B cell (primary cell): ENCODE measurements around the gene HDDC2. TPM values are rescaled to one million over a fixed set of nuclear protein-coding genes. Genes with fewer than 3 reads are reported as not detected.
"Not testable (repeated sequence)": the region's sequence is repeated elsewhere in the genome, so short reads cannot be mapped to it uniquely, and the experiment has no call there.

Source experiments
- ATAC-seq: fragments of 200-7000 bp; cut with Tn5 transposase; one replicate; pipeline ENCODE4 v1.10.0; 2021; ENCODE audit warnings: low read depth, mild to moderate bottlenecking, moderate number of reproducible peaks, moderate library complexity
- CTCF ChIA-PET: fragments of 350-600 bp; sonication (Branson Sonifier 250); formaldehyde crosslinking; loops from one replicate; lab custom pipeline; 2021; ENCODE audit warnings: antibody characterized with exemption, inconsistent platforms; lab: Charles Lee
- POLR2A ChIA-PET: fragments of 350-600 bp; sonication (Branson Sonifier 250); formaldehyde crosslinking; loops from one replicate; lab custom pipeline; 2021; ENCODE audit warnings: antibody characterized with exemption; lab: Charles Lee
- DNase-seq: peaks from one replicate; pipeline ENCODE4 v3.0.0; 2013
- H2AFZ ChIP-seq: 2 replicates; pipeline ENCODE4 v1.6.1; 2012; ENCODE audit warnings: mild to moderate bottlenecking, low read depth, low read length; ENCODE audit not compliant: insufficient read depth, poor library complexity, severe bottlenecking
- H3K27ac ChIP-seq, 2 donors: 1 replicate in 1 of 2; 2 replicates in 1 of 2; pipeline ENCODE4 v1.5.1; 2012 to 2013; ENCODE audit warnings: low read length in 2 of 2, mild to moderate bottlenecking in 2 of 2, moderate library complexity in 1 of 2
- H3K27me3 ChIP-seq, 4 experiments: fragments of 200-600 bp in 1 of 4; sonication (generic) in 1 of 4; replicated peaks in 1 of 4; 1 replicate in 2 of 4; 2 replicates in 2 of 4; pipeline versions ENCODE4 v1.6.1 to v1.7.0; 2013 to 2016; ENCODE audit warnings: low read length in 3 of 4, mild to moderate bottlenecking in 2 of 4, mixed read lengths in 1 of 4, moderate library complexity in 1 of 4; ENCODE audit not compliant: insufficient read depth in 4 of 4, control insufficient read depth in 3 of 4; ENCODE audit errors: control extremely low read depth in 1 of 4
- H3K36me3 ChIP-seq, 2 experiments: replicated peaks in 1 of 2; 1 replicate in 1 of 2; 2 replicates in 1 of 2; pipeline versions ENCODE4 v1.6.1 to v1.7.1; 2013; ENCODE audit warnings: low read length in 1 of 2; ENCODE audit not compliant: insufficient read depth in 2 of 2, control insufficient read depth in 1 of 2; ENCODE audit errors: control extremely low read depth in 1 of 2, extremely low read depth in 1 of 2
- H3K4me1 ChIP-seq, 2 donors: fragments of 200-600 bp in 1 of 2; sonication (generic) in 1 of 2; 1 replicate in 1 of 2; 2 replicates in 1 of 2; pipeline versions ENCODE4 v1.5.1 to v1.6.1; 2013 to 2017; ENCODE audit warnings: low read length in 2 of 2; ENCODE audit not compliant: control insufficient read depth in 2 of 2, insufficient read depth in 2 of 2
- H3K4me2 ChIP-seq: replicated peaks from 2 replicates; pipeline ENCODE3; 2012; ENCODE audit warnings: mild to moderate bottlenecking, low read depth, low read length; ENCODE audit not compliant: poor library complexity, severe bottlenecking
- H3K4me3 ChIP-seq, 5 experiments: fragments of 200-600 bp in 1 of 5; sonication (generic) in 1 of 5; 1 replicate in 3 of 5; 2 replicates in 2 of 5; pipeline versions ENCODE4 v1.5.1 to v1.7.0; 2011 to 2016; ENCODE audit warnings: low read length in 4 of 5, mild to moderate bottlenecking in 4 of 5, low read depth in 2 of 5, control low read depth in 1 of 5, moderate library complexity in 1 of 5; ENCODE audit not compliant: insufficient read depth in 1 of 5; ENCODE audit errors: control extremely low read depth in 1 of 5, extremely low read depth in 1 of 5
- H3K79me2 ChIP-seq: fragments of 200-600 bp; sonication (generic); one replicate; pipeline ENCODE4 v1.6.0; 2016; ENCODE audit warnings: low read length; ENCODE audit not compliant: control insufficient read depth, insufficient read depth
- H3K9ac ChIP-seq: fragments of 200-600 bp; sonication (generic); 2 replicates; pipeline ENCODE4 v1.6.1; 2017; ENCODE audit warnings: mild to moderate bottlenecking, low read length, moderate library complexity
- H3K9me3 ChIP-seq, 3 donors: one replicate each; pipeline versions ENCODE4 v1.6.1 to v1.7.1; 2013; ENCODE audit warnings: low read length in 2 of 3; ENCODE audit not compliant: control insufficient read depth in 2 of 3, insufficient read depth in 1 of 3; ENCODE audit errors: control extremely low read depth in 1 of 3
- H4K20me1 ChIP-seq: 2 replicates; pipeline ENCODE4 v1.6.0; 2012; ENCODE audit warnings: mild to moderate bottlenecking, low read length; ENCODE audit not compliant: insufficient read depth, control insufficient read depth, poor library complexity, severe bottlenecking
- H3K27ac Mint-ChIP-seq: one replicate; pipeline ENCODE4 v1.8.0; 2021; ENCODE audit warnings: mixed read lengths
- H3K27me3 Mint-ChIP-seq: one replicate; pipeline ENCODE4 v1.8.0; 2021; ENCODE audit warnings: mixed read lengths
- H3K4me1 Mint-ChIP-seq: one replicate; pipeline ENCODE4 v1.8.0; 2021; ENCODE audit warnings: mixed read lengths
- H3K4me3 Mint-ChIP-seq: one replicate; pipeline ENCODE4 v1.8.0; 2021; ENCODE audit warnings: mixed read lengths
- H3K9me3 Mint-ChIP-seq: one replicate; pipeline ENCODE4 v1.8.0; 2022; ENCODE audit warnings: mixed read lengths; ENCODE audit not compliant: insufficient read depth
- CTCF ChIP-seq: fragments of 200-600 bp; IDR thresholded peaks from one replicate; pipeline ENCODE4 v1.8.0; 2022; ENCODE audit warnings: antibody characterized with exemption, mild to moderate bottlenecking
- EZH2 ChIP-seq: IDR thresholded peaks from 2 replicates; pipeline ENCODE4 v1.6.1; 2012; ENCODE audit warnings: borderline replicate concordance, low read depth, mild to moderate bottlenecking, moderate library complexity, low read length; ENCODE audit not compliant: insufficient read depth, poor library complexity, severe bottlenecking
- WGBS: methylation state at CpG from one replicate; pipeline ENCODE4 v1.1.5; 2013; ENCODE audit warnings: missing lambda C conversion rate; ENCODE audit not compliant: insufficient coverage; 5-methylcytosine and 5-hydroxymethylcytosine counted together
- intact Hi-C: fragments of 100-400 bp; cut with micrococcal nuclease; formaldehyde crosslinking; loops from one replicate; pipeline ENCODE4 v1.10.0; 2022
- polyA plus RNA-seq: library from polyadenylated mRNA; depleted of rRNA; stranded (reverse); fragments of >200 nt; gene quantifications from 2 replicates; pipeline ENCODE4 v1.2.3, GENCODE V29; 2012
- total RNA-seq, 2 donors: library from RNA; stranded (reverse); fragments of 120-200 nt in 1 of 2; gene quantifications; 1 replicate in 1 of 2; 2 replicates in 1 of 2; pipeline versions ENCODE4 v1.2.3 to v1.2.4, GENCODE V29; 2013 to 2022

HDDC2 gene
- total and polyA plus RNA-seq, 2 donors (not counting 1 experiment from before 2014, with no cell fraction given) = 31.6 to 37.6 TPM

DNA sequence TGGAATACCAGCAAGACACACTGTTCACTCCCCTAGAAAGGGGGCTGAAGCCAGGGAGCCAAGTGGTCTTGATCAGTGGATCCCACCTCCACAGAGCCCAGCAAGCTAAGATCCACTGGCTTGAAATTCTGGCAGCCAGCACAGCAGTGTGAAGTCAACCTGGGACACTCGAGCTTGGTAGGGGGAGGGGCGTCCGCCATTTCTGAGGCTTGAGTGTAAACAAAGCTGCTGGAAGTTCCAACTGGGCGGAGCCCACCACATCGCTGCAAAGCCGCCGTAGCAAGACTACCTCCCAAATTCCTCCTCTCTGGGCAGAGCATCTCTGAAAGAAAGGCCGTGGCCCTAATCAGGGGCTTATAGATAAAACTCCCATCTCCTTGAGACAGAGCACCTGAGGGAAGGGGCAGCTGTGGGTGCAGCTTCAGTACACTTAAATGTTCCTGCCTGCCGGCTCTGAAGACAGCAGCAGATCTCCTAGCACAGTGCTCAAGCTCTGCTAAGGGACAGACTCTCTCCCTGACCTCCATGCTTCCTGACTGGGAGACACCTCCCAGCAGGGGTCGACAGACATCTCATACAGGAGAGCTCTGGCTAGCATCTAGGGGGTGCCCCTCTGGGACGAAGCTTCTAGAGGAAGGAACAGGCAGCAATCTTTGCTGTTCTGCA, 21.3 kb downstream of the HDDC2 start:
- H3K27ac ChIP-seq, H3K4me3 Mint-ChIP-seq, H3K27ac Mint-ChIP-seq, POLR2A ChIA-PET, ATAC-seq, DNase-seq, H3K27me3 ChIP-seq, H3K9ac ChIP-seq, H3K4me3 ChIP-seq, H3K9me3 Mint-ChIP-seq, H3K27me3 Mint-ChIP-seq, H3K4me2 ChIP-seq, H3K79me2 ChIP-seq, H2AFZ ChIP-seq, intact Hi-C loops, H3K4me1 ChIP-seq: not testable (repeated sequence)
- Histone ChIP-seq H4K20me1 (peaks cover 11% of the 10 kb centered on the region), H3K36me3 (peaks cover 6 to 38% of the 10 kb centered on the region in 2 experiments), H3K9me3 (peaks cover 0 to 15% (median 3%) of the 10 kb centered on the region in 3 donors)
- 93% methylated on average over 10 of the region's 11 CpGs for WGBS
- CTCF ChIA-PET = interaction anchor here (0.9 to 1.6 kb wide), 2 partner anchors 102 to 481 kb away, joined by 3 read pairs; no protein-coding TSS in a partner anchor
- H3K4me1 Mint-ChIP-seq = peaks cover 28% of the 10 kb centered on the region

DNA sequence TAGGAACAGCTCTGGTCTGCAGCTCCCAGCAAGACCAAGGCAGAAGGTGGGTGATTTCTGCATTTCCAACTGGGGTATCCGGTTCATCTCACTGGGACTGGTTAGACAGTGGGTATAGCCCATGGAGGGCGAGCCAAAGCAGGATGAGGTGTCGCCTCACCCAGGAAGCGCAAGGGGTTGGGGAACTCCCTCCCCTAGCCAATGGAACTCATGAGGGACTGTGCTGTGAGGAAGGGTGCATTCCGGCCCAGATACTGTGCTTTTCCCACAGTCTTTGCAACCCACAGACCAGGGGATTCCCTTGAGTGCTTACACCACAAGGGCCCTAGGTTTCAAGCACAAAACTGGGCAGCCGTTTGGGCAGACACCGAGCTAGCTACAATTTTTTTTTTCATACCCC, 21.8 kb downstream of the HDDC2 start:
- POLR2A ChIA-PET = no interaction called here
- DNase-seq (no peak), ATAC-seq (no peak)
- Mint-ChIP-seq H3K27ac (no peak overlapping the region), H3K27me3 (no peaks in the 10 kb centered on the region), H3K4me3 (no peak overlapping the region), H3K4me1 (peaks cover 28% of the 10 kb centered on the region), H3K9me3 (peaks cover 2% of the 10 kb centered on the region)
- Histone ChIP-seq H3K4me2 (no peak overlapping the region), H3K27me3 (no peaks in the 10 kb centered on the region), H3K36me3 (peaks cover 6 to 44% of the 10 kb centered on the region in 2 experiments), H3K4me1 (no peaks in the 10 kb centered on the region), H4K20me1 (peaks cover 11% of the 10 kb centered on the region), H3K79me2 (peaks cover 5% of the 10 kb centered on the region), H3K9me3 (peaks cover 0 to 15% (median 3%) of the 10 kb centered on the region in 3 donors), H3K4me3 (no peak overlapping the region), H2AFZ (no peak overlapping the region), H3K27ac (no peak overlapping the region), H3K9ac (no peak overlapping the region)
- intact Hi-C loops = no loop called here
- CTCF ChIA-PET = interaction anchor here (0.9 kb wide), 1 partner anchor 102 kb away, joined by 3 read pairs; no protein-coding TSS in a partner anchor
- no peak for TF ChIP-seq CTCF
- no peak for TF ChIP-seq EZH2
- 89% methylated on average over 5 of the region's 7 CpGs for WGBS
